Thyroid gland (tissue), 4 donors: ENCODE data around the gene IFT88.
"Not testable (repeated sequence)": the region's sequence is repeated elsewhere in the genome, so short reads cannot be mapped to it uniquely, and the experiment has no call there.

Experiments used
- CTCF ChIP-seq, 6 experiments: fragments of 200-600 bp in 3 of 6; fragments of 450-650 bp in 3 of 6; sonication (generic) in 3 of 6; IDR thresholded peaks; one replicate each; pipeline ENCODE4 v1.5.1; 2016 to 2019; ENCODE audit warnings: antibody characterized with exemption in 6 of 6, mild to moderate bottlenecking in 2 of 6, inconsistent platforms in 1 of 6, moderate library complexity in 1 of 6
- POLR2A ChIP-seq, 2 donors: fragments of 450-650 bp; IDR thresholded peaks; one replicate each; pipeline ENCODE4 v1.6.1; 2017; ENCODE audit warnings: antibody characterized with exemption in 2 of 2, mild to moderate bottlenecking in 2 of 2, moderate library complexity in 1 of 2

- TF ChIP-seq CTCF, POLR2A (IDR thresholded peaks at IDR 0.05): not testable (repeated sequence)
Measured at GRCh38 chr13:20678606-20679005, 111.6 kb downstream of the IFT88 start.
